NCI-H2081 (cell line): ENCODE measurements around the gene TBC1D20.

Experiments
- DNase-seq, 2 experiments: peaks; one replicate each; lab custom pipeline; 2025; lab: John Stamatoyannopoulos, UW

TBC1D20 gene

GRCh38 chr20:437787-438486 lies 24.4 kb downstream of the TBC1D20 start:
- DNase-seq = no peak

DNA sequence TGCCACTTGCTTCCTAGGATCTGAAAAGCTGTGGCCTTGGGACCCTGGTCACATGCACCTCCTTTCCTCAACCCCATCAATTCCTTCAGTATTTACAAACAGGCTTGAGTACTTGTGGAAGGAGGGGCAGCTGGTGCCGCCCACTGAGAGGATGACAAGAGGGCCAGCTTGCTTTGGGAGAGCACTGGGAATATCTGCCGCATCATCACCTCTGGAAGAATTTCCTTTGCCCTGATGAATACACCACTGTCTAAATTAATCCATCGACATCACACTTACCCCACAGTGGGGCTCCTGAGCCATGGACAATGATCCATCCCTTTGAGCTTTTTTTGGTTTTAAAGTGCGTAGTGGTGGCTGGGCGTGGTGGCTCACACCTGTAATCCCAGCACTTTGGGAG lies 25.9 kb downstream of the TBC1D20 start:
- DNase-seq = no peak

GRCh38 chr20:435558-435957 lies 26.8 kb downstream of the TBC1D20 start:
- no peak for DNase-seq

DNA sequence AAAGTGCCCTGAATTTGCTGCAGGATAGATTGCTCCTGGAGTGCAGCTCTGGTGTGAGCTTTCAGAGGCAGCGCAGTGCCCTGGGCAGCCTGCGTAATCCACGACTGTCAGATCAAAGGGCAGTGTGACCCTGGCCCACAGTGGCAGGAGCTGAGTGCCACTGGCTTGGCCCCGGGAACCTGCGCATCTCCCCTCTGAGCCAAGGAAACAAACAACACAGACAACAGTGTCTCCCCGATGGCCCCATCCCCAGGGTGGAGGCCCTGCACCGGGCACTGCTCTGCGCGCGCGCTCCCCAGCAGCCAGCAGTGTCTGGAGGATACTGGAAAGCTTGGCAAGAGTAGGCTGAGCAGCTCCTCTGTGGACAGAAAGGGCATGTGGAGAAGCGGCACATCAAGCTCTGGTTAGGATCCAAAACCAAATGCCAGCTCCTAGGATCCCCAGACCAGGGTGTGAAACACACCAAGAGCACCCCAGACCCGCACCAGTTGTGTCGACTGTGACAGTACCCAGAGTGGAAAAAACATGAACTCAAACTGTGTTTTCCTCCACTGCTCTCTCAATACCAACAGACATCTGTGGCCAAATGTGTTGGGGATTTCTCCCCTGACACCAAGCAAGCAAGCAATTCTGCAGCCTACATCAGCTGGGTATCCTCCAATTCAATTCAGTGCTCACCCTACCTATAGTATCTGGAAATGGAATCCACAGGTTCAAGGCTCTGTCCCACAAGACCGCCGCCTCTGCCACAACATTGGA lies 27.5 kb downstream of the TBC1D20 start:
- DNase-seq = no peak

GRCh38 chr20:434221-434620 lies 28.1 kb downstream of the TBC1D20 start:
- DNase-seq = no peak

DNA sequence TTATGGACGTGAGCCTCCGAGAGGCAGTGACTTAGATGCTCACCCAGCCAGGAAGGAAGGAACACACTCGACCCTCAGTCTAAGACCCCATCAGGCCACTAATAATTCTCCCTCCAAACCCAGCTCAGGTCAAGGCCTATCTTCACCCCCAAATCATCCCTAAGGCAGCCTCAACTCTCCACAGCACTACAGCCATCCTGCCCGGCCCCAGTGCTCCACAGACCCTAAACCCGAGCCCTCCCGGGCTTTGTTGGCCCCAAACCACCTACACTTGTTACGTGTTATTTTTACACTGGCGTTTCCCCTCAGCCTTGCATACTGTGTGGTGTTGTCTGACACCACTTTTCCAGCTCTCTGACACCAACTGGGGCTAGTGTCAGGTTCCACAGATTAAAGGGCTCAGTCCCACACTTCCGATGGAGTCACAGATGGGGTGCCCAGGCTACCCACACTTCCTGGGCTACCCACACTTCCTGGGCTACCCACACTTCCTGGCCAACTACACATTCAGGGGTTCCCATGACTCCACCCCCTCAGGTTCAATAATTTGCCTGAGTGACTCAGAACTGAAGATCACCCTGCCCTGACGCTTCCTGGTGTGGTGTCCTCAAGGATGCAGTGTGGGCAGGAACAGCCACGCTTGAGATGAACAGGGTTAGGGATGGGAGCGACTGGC lies 28.9 kb downstream of the TBC1D20 start:
- DNase-seq = no peak

GRCh38 chr20:432677-433299 lies 29.5 kb downstream of the TBC1D20 start:
- DNase-seq = no peak

GRCh38 chr20:432208-432607 lies 30.1 kb downstream of the TBC1D20 start:
- no peak for DNase-seq

- peak; percentile 57 to 69 for DNase-seq
Observed at GRCh38 chr20:431012-431904, 31.1 kb downstream of the TBC1D20 start.

DNA sequence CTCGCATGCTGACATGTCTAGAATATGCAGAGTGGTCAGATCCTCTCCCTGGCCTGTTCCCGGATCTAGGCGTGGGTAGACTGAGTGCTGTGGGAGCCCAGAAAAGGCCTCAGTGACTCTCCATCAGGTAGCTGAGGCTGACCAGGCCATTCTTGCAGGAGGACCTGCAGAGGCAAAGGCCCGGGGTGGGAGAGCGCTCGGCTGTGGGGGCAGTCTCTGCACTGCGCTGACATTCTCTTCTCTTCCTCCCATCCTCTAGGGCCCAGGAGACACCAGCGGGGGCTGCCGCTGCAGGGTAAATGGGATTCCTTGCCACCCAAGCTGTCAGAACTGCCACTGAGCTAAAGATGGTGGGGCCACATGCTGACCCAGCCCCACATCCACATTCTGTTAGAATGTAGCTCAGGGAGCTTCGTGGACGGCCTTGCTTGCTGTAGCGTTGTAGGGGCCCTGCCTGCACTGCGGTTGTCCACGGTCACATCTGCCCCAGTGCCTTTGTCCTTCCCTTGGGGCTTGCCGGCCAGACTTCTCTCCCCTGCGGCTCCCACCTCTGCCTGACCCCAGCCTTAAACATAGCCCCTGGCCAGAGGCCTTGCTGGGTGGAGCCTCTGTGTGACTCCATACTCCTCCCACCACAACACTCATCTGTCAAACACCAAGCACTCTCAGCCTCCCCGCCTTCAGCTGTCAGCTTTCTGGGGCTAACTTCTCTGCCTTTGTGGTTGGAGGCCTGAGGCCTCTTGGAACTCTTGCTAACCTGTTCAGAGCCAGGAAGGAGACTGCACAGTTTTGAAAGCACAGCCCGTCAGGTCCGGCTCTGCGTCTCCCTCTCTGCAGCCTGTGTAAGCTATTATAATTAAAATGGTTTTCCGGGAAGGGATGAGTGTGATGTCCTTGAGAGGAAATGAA lies 32.0 kb downstream of the TBC1D20 start:
- DNase-seq = no peak

- DNase-seq = peak in 1 of 2 experiments; percentile 7
Observed at GRCh38 chr20:428658-429200, 33.6 kb downstream of the TBC1D20 start.

DNA sequence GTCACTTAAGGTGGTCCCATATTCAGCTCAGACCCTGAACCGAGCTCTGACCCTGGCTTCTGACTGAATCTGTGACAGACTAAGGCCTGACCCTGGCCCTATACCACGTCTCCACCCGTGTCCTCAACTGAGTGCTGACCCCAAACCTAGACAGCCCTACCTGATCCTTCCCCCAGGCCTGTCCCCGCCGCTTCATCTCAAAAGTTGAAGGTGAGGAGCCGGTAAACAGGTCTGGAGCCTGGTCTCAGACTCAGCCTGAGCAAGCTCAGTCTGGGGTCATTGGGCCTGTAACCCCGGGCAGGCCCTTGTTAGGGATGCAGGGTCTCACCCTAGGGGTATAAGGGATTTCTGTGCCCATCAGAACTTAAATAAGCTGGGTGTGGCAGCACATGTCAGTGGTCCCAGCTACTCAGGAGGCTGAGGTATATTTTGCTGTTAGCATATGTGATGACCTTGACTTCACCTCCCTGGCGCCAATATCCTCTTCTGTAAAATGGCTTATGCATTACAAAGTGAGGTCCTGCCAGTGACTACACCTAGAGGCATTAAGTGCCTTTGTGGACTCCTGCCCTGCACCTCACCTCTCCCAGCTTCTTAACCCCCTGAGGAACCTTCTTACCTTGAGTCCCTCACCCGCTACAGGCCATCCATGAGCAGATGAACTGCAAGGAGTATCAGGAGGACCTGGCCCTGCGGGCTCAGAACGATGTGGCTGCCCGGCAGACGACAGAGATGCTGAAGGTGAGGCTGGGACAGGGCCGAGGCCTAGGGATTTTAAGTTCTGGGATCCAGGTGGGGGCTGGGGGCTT lies 34.3 kb downstream of the TBC1D20 start:
- DNase-seq = no peak

DNA sequence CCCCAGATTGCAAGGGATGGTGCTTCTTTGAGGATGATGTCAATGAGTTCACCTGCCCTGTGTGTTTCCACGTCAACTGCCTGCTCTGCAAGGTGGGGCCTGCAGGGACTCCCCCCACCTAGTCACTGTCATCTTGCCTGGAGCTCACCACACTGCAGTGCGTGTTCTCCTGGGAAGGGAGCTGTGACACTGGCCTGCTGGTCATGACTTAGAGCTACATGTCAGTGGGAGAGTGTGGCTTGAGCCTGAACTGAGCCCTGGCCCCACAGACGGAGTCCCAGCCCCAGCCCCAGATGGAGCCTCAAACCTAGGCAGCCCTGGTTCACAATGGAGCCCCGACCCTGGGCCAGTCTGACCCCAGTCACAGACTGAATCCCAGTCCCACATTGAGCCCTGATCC lies 34.9 kb downstream of the TBC1D20 start:
- no peak for DNase-seq

DNA sequence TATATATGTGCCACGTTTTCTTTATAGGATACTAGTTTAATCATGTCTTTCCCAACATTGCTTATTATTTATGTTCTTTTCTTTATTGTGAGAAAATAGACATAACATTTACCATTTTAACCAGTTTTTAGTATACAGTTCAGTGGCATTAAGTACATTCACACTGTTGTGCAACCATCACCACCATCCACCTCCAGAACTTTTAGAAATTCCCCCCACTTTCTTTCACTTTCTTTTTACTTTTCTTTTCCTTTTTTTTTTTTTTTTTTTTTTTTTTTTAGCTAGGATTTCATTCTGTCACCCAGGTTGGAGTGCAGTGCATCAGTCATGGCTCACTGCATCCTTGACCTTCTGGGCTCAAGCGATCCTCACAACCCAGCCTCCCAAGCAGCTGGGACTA lies 35.8 kb downstream of the TBC1D20 start:
- DNase-seq = no peak

DNA sequence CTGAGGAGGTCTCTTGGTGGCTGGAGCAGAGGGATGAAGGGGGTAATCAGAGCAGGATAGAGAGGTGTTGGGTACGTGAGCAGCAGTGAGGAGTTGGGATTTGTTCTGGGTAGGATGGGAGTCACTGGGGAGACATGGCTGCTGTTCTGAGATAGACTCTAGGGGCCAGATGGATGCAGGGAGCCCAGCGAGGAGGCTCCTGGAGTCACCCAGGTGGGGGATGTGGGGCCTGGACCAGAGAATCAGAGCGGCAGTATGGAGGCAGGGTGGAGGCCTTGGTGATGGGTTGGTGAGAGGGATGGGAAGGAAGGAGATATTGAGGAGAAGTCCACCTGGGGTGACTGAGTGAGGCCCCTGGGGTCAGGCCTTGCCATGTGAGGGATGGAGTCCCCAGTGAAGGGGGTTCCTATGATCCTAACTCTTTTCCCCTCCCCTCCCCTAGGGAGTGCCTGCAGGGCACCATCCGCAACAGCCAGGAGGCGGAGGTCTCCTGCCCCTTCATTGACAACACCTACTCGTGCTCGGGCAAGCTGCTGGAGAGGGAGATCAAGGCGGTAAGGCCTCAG lies 40.6 kb downstream of the TBC1D20 start:
- DNase-seq = no peak

GRCh38 chr20:420721-421574 lies 41.4 kb downstream of the TBC1D20 start:
- DNase-seq = peak; percentile 70 to 75

DNA sequence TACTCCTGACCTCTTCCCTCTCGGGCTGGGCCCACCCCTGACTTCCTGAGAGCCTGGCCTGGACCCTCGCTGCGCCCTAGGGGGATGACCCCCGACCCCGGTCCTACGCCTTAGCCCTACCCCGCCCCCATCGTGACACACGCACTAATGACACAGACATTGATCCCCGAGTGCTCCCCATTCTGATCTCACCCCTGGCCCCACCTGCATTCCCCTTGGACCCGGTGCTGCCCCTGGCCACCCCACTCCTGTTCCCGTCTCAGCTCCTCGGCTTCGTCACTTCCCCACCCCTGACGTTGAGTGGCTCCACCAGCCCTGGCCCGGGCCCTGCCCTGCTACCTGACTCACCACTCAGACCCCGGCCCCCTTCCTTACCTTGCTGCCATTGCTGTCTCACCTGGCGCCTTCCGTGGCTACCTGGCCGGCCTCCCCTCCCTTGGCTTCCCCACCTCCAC lies 42.1 kb downstream of the TBC1D20 start:
- peak; percentile 53 for DNase-seq
